Measurements from ENCODE around the gene ZBTB22.

The ZBTB22 gene

GRCh38 chr6:33324125-33324524, 6.6 kb upstream of the ZBTB22 start:
- DNase-seq, result no peak

GRCh38 chr6:33323623-33323948, 6.0 kb upstream of the ZBTB22 start:
- no peak for DNase-seq

- DNase-seq, result no peak
Observed at GRCh38 chr6:33321227-33321626, 3.7 kb upstream of the ZBTB22 start.

- no peak for DNase-seq
Observed at GRCh38 chr6:33320315-33321181, 3.0 kb upstream of the ZBTB22 start.

GRCh38 chr6:33319939-33320314, 2.4 kb upstream of the ZBTB22 start:
- DNase-seq, result no peak

GRCh38 chr6:33318426-33319073, 1.0 kb upstream of the ZBTB22 start:
- no peak for DNase-seq

GRCh38 chr6:33317419-33317668, 200 bp downstream of the ZBTB22 start:
- no peak for DNase-seq

GRCh38 chr6:33316603-33317418, 733 bp downstream of the ZBTB22 start:
- DNase-seq, result no peak

- no peak for DNase-seq
Observed at GRCh38 chr6:33315793-33316602, 1.5 kb downstream of the ZBTB22 start.

- no peak for DNase-seq
Observed at GRCh38 chr6:33314943-33315792, 2.4 kb downstream of the ZBTB22 start.

GRCh38 chr6:33314515-33314942, 3.0 kb downstream of the ZBTB22 start:
- DNase-seq, result no peak

GRCh38 chr6:33313709-33314514, 3.6 kb downstream of the ZBTB22 start, which contains the start of gene TAPBP:
Gene TAPBP (minus strand): TSS chr6:33314078. CDS start chr6:33314041, 37 bp downstream.
- no peak for DNase-seq

- DNase-seq, result no peak
Observed at GRCh38 chr6:33313105-33313708, 4.3 kb downstream of the ZBTB22 start.

GRCh38 chr6:33312361-33313104, 5.0 kb downstream of the ZBTB22 start:
- peak; percentile 43 for DNase-seq

- no peak for DNase-seq
Observed at GRCh38 chr6:33306356-33306755, 11.2 kb downstream of the ZBTB22 start.

GRCh38 chr6:33305052-33305451, 12.5 kb downstream of the ZBTB22 start:
- DNase-seq, result no peak

GRCh38 chr6:33304216-33304615, 13.3 kb downstream of the ZBTB22 start:
- DNase-seq, result no peak

GRCh38 chr6:33301877-33302276, 15.7 kb downstream of the ZBTB22 start:
- DNase-seq, result no peak

GRCh38 chr6:33299237-33299944, 18.2 kb downstream of the ZBTB22 start:
- peak; percentile 45 for DNase-seq

Data from NCI-H1417 treated with DMSO at 0.1 percent for 48 hours (cell line).